C4-2B (cell line): ENCODE data around the gene ZNF33B.

Source experiments
- ZFX ChIP-seq: fragments of 450-650 bp; IDR thresholded peaks from 2 replicates; pipeline ENCODE4 v1.6.1; 2017
- TF ChIP-seq, protein P1 (sequence below): fragments of 450-650 bp; conservative IDR thresholded peaks from 2 replicates; pipeline ENCODE4 v1.5.1; 2017; ENCODE audit warnings: mild to moderate bottlenecking

- TF ChIP-seq, protein P1, sequence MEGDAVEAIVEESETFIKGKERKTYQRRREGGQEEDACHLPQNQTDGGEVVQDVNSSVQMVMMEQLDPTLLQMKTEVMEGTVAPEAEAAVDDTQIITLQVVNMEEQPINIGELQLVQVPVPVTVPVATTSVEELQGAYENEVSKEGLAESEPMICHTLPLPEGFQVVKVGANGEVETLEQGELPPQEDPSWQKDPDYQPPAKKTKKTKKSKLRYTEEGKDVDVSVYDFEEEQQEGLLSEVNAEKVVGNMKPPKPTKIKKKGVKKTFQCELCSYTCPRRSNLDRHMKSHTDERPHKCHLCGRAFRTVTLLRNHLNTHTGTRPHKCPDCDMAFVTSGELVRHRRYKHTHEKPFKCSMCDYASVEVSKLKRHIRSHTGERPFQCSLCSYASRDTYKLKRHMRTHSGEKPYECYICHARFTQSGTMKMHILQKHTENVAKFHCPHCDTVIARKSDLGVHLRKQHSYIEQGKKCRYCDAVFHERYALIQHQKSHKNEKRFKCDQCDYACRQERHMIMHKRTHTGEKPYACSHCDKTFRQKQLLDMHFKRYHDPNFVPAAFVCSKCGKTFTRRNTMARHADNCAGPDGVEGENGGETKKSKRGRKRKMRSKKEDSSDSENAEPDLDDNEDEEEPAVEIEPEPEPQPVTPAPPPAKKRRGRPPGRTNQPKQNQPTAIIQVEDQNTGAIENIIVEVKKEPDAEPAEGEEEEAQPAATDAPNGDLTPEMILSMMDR: no peak
- TF ChIP-seq ZFX: no peak
Observed at GRCh38 chr10:42637142-42637541, 1.2 kb downstream of the ZNF33B start.
